NCI-H2227 (cell line): ENCODE results near the gene RNF44.

Source experiments
- DNase-seq: peaks from one replicate; lab custom pipeline; 2025; ENCODE audit not compliant: unreplicated experiment; lab: John Stamatoyannopoulos, UW

RNF44 gene

GRCh38 chr5:176481711-176482110 is 55.5 kb downstream of the RNF44 start:
- DNase-seq = no peak
